Fibroblast of pulmonary artery (primary cell): Measurements from ENCODE around the gene SHROOM4.

ENCODE experiments used
- DNase-seq: peaks from one replicate; pipeline ENCODE4 v3.0.0-alpha.2; 2010; ENCODE audit warnings: low read depth
- H3K4me3 ChIP-seq: replicated peaks from 2 replicates; pipeline ENCODE4 v1.5.1; 2011; ENCODE audit warnings: low read depth, mild to moderate bottlenecking, control low read depth, low read length, moderate library complexity
- CTCF ChIP-seq: IDR thresholded peaks from 2 replicates; pipeline ENCODE4 v1.5.1; 2011; ENCODE audit warnings: mild to moderate bottlenecking, control low read depth, low read length, inconsistent platforms; ENCODE audit errors: missing control alignments

Gene SHROOM4

GRCh38 chrX:50813843-50814661, at the start of gene SHROOM4:
SHROOM4 (minus strand) TSS chrX:50814194; CDS start chrX:50814018, 176 bp downstream.
- peak within 1 kb of the TSS; percentile 62 for H3K4me3 ChIP-seq
- DNase-seq, result peak; percentile 67
- TF ChIP-seq CTCF, result no peak

- no peak for TF ChIP-seq CTCF
- H3K4me3 ChIP-seq, result no peak overlapping the region
- DNase-seq, result no peak
These were observed 49.5 kb upstream of the SHROOM4 start for GRCh38 chrX:50863471-50863870.

GRCh38 chrX:50860518-50860917, 46.5 kb upstream of the SHROOM4 start:
- no peak overlapping the region for H3K4me3 ChIP-seq
- no peak for TF ChIP-seq CTCF
- DNase-seq, result no peak

- no peak overlapping the region for H3K4me3 ChIP-seq
- no peak for TF ChIP-seq CTCF
- no peak for DNase-seq
These were observed 44.6 kb upstream of the SHROOM4 start for GRCh38 chrX:50858548-50858947.

GRCh38 chrX:50853399-50853798, 39.4 kb upstream of the SHROOM4 start:
- H3K4me3 ChIP-seq, result no peak overlapping the region
- no peak for DNase-seq
- no peak for TF ChIP-seq CTCF

- no peak for DNase-seq
- no peak for TF ChIP-seq CTCF
- no peak overlapping the region for H3K4me3 ChIP-seq
These were observed 38.5 kb upstream of the SHROOM4 start for GRCh38 chrX:50852524-50852923.

- no peak for TF ChIP-seq CTCF
- no peak overlapping the region for H3K4me3 ChIP-seq
- no peak for DNase-seq
These were observed 28.2 kb upstream of the SHROOM4 start for GRCh38 chrX:50842221-50842620.
